ENCODE data around the gene ADCY2. TPM values are rescaled to one million over a fixed set of nuclear protein-coding genes. Genes with fewer than 3 reads are reported as not detected.

The ADCY2 gene
- total and polyA plus RNA-seq, 9 of the 15 experiments (the other 6 are each of a cell fraction or from before 2014, with no cell fraction given) = 0.01 to 0.15 (median 0.03) TPM; not detected in 5

DNA sequence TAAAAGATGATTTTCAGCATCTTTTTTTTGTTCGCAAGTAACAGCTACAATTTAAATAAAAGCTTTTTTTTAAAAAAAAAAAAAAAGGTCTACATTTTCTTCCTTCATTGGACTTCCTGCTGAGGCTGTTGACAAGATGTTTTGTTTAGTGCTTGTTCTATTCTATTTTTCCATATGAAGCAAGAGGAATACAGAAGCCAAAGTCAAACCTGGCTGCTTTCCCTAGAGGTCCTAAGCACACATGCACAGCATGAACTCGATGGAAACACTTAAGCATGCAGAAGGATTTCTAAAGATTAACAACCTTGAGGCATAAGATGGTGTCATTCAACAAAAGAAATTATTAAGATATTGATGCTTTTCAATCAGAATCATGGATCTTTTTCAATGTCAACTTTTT, 105.1 kb downstream of the ADCY2 start (continued):
- TF ChIP-seq, protein P1, sequence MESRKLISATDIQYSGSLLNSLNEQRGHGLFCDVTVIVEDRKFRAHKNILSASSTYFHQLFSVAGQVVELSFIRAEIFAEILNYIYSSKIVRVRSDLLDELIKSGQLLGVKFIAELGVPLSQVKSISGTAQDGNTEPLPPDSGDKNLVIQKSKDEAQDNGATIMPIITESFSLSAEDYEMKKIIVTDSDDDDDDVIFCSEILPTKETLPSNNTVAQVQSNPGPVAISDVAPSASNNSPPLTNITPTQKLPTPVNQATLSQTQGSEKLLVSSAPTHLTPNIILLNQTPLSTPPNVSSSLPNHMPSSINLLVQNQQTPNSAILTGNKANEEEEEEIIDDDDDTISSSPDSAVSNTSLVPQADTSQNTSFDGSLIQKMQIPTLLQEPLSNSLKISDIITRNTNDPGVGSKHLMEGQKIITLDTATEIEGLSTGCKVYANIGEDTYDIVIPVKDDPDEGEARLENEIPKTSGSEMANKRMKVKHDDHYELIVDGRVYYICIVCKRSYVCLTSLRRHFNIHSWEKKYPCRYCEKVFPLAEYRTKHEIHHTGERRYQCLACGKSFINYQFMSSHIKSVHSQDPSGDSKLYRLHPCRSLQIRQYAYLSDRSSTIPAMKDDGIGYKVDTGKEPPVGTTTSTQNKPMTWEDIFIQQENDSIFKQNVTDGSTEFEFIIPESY (CRISPR knock-in tag; IDR thresholded peaks at IDR 0.05) = no peak
- TF ChIP-seq DPF2 (IDR thresholded peaks at IDR 0.05) (no peak), TAF9B (IDR thresholded peaks at IDR 0.05; ENCODE audit: partially characterized antibody) (no peak), NCOA4 (IDR thresholded peaks at IDR 0.05; ENCODE audit: partially characterized antibody) (no peak), RFX5 (IDR thresholded peaks at IDR 0.05; ENCODE audit: low read depth, low read length) (no peak)
- TF ChIP-seq, protein P2, sequence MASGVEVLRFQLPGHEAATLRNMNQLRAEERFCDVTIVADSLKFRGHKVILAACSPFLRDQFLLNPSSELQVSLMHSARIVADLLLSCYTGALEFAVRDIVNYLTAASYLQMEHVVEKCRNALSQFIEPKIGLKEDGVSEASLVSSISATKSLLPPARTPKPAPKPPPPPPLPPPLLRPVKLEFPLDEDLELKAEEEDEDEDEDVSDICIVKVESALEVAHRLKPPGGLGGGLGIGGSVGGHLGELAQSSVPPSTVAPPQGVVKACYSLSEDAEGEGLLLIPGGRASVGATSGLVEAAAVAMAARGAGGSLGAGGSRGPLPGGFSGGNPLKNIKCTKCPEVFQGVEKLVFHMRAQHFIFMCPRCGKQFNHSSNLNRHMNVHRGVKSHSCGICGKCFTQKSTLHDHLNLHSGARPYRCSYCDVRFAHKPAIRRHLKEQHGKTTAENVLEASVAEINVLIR (CRISPR knock-in tag; IDR thresholded peaks at IDR 0.05) = no peak

DNA sequence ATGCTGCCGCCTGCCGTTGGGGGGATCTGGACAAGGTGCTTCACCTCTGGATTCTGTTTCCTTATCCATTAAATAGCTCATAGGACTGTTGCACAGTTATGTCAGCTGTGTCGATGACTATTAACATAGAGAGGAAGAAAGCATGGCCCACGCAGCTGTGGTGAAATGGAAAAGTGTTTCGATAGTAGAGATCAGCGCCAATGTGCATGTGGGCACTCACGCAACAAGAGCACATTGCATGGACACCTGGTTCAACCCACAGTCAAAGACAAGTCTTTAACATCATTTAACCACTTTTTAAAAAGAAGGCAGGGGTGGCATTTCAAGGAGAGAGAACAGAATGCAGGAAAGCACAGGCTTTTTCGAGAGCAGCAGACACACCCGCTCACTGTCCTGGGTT, 107.6 kb downstream of the ADCY2 start:
- no peaks in the 10 kb centered on the region for H3K9me3 ChIP-seq (replicated peaks; ENCODE audit: control insufficient read depth, insufficient read depth, low read depth, low read length)
- no peaks in the 10 kb centered on the region for H3K36me3 ChIP-seq (ENCODE audit: control insufficient read depth, insufficient read depth, low read length)
- in situ Hi-C loops (cut with MboI) = no loop called here
- 2% methylated on average over 9 of the region's 9 CpGs for WGBS (ENCODE audit: insufficient coverage, low coverage, missing lambda C conversion rate)
- ATAC-seq = no peak
- no peak overlapping the region for H3K4me2 ChIP-seq (ENCODE audit: insufficient read depth, low read length)
- H3K4me3 ChIP-seq = no peak overlapping the region
- no peak overlapping the region for H3K9ac ChIP-seq (ENCODE audit: insufficient read depth in 1 of 2, low read depth in 2 of 2, low read length in 2 of 2)
- DNase-seq (ENCODE audit: extremely low read depth in 1 of 4, low spot score in 3 of 4) = no peak
- H4K20me1 ChIP-seq (replicated peaks; ENCODE audit: control insufficient read depth, insufficient read depth, low read length) = no peaks in the 10 kb centered on the region
- H3K4me1 ChIP-seq (replicated peaks in 1 of 2; ENCODE audit: control insufficient read depth in 2 of 2, insufficient read depth in 2 of 2, low read length in 2 of 2) = no peaks in the 10 kb centered on the region
- intact Hi-C loops (cut with micrococcal nuclease) = no loop called here
- H3K27ac ChIP-seq (ENCODE audit: extremely low read depth, low read depth, low read length) = no peak overlapping the region
- no peak overlapping the region for H2AFZ ChIP-seq (ENCODE audit: low read depth, low read length)
- no peak for FAIRE-seq
- H3K27me3 ChIP-seq (ENCODE audit: control insufficient read depth in 2 of 2, insufficient read depth in 2 of 2, low read length in 2 of 2) = no peaks in the 10 kb centered on the region; a peak in 1 of 5 replicates
- no peaks in the 10 kb centered on the region for H3K79me2 ChIP-seq (ENCODE audit: control insufficient read depth, insufficient read depth, low read length)
- POLR2A ChIA-PET = no interaction called here
- no peaks in the 10 kb centered on the region for H3K9me1 ChIP-seq (ENCODE audit: control insufficient read depth, insufficient read depth, low read length)
- BruUV-seq (replicated peaks) = no TSS peak
- CTCF ChIA-PET (ENCODE audit: low intra/inter-chr PET ratio) = no interaction called here
- no peak for TF ChIP-seq BRCA1 (IDR thresholded peaks at IDR 0.05)
- no peak for TF ChIP-seq BRCA1 (CRISPR knock-in tag; IDR thresholded peaks at IDR 0.05)
- TF ChIP-seq ZNF232 (CRISPR knock-in tag; IDR thresholded peaks at IDR 0.05) = no peak
- TF ChIP-seq, protein P3, sequence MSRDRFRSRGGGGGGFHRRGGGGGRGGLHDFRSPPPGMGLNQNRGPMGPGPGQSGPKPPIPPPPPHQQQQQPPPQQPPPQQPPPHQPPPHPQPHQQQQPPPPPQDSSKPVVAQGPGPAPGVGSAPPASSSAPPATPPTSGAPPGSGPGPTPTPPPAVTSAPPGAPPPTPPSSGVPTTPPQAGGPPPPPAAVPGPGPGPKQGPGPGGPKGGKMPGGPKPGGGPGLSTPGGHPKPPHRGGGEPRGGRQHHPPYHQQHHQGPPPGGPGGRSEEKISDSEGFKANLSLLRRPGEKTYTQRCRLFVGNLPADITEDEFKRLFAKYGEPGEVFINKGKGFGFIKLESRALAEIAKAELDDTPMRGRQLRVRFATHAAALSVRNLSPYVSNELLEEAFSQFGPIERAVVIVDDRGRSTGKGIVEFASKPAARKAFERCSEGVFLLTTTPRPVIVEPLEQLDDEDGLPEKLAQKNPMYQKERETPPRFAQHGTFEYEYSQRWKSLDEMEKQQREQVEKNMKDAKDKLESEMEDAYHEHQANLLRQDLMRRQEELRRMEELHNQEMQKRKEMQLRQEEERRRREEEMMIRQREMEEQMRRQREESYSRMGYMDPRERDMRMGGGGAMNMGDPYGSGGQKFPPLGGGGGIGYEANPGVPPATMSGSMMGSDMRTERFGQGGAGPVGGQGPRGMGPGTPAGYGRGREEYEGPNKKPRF (IDR thresholded peaks at IDR 0.05; ENCODE audit: low read depth, low read length) = no peak
- no peak for TF ChIP-seq ZNF644 (tag; IDR thresholded peaks at IDR 0.05; ENCODE audit: low read depth)
- no peak for TF ChIP-seq CHD4 (IDR thresholded peaks at IDR 0.05; ENCODE audit: insufficient read depth, insufficient replicate concordance, low read depth, low read length, poor library complexity, severe bottlenecking)
- no peak for TF ChIP-seq ZNF79 (CRISPR knock-in tag; IDR thresholded peaks at IDR 0.05; ENCODE audit: low read depth)
- TF ChIP-seq POLR2G (IDR thresholded peaks at IDR 0.05; ENCODE audit: low read depth, low read length) = no peak
- TF ChIP-seq, protein P4, sequence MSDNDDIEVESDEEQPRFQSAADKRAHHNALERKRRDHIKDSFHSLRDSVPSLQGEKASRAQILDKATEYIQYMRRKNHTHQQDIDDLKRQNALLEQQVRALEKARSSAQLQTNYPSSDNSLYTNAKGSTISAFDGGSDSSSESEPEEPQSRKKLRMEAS (CRISPR knock-in tag; IDR thresholded peaks at IDR 0.05) = no peak
- TF ChIP-seq ZKSCAN8 (CRISPR knock-in tag; IDR thresholded peaks at IDR 0.05) = no peak

Data from K562 (cell line).